Tibial artery (tissue), 4 donors: ENCODE data around the gene PARP8.

Experiments
- DNase-seq, 2 donors: peaks; one replicate each; pipeline ENCODE4 v3.0.0-alpha.2; 2019
- H3K27ac ChIP-seq, 2 donors: fragments of 200-600 bp; sonication (generic) in 1 of 2; 1 replicate in 1 of 2; 2 replicates in 1 of 2; pipeline ENCODE4 v1.5.1; 2018 to 2019; ENCODE audit warnings: mild to moderate bottlenecking in 1 of 2
- H3K27me3 ChIP-seq, 2 donors: fragments of 200-600 bp; sonication (generic) in 1 of 2; one replicate each; pipeline versions ENCODE4 v1.5.1 to v1.6.0; 2016 to 2019
- H3K36me3 ChIP-seq, 3 donors: fragments of 200-600 bp; sonication (generic) in 2 of 3; one replicate each; pipeline ENCODE4 v1.5.1; 2016 to 2019; ENCODE audit warnings: mild to moderate bottlenecking in 2 of 3
- H3K4me1 ChIP-seq, 4 donors: fragments of 200-600 bp; sonication (generic) in 2 of 4; 1 replicate in 3 of 4; 2 replicates in 1 of 4; pipeline ENCODE4 v1.5.1; 2016 to 2019
- H3K4me3 ChIP-seq, 2 donors: fragments of 200-600 bp; sonication (generic) in 1 of 2; 1 replicate in 1 of 2; 2 replicates in 1 of 2; pipeline ENCODE4 v1.5.1; 2018 to 2019; ENCODE audit warnings: mild to moderate bottlenecking in 2 of 2
- H3K9me3 ChIP-seq, 3 donors: fragments of 200-600 bp; sonication (generic) in 1 of 3; one replicate each; pipeline ENCODE4 v1.5.1; 2016 to 2019
- intact Hi-C: fragments of 100-400 bp; cut with DNase I; formaldehyde crosslinking; loops from one replicate; pipeline ENCODE4 v1.15.0; 2023; ENCODE audit warnings: low total_unique reads
- TF ChIP-seq, protein P1 (sequence below), 2 experiments: fragments of 200-600 bp in 1 of 2; fragments of 450-650 bp in 1 of 2; IDR thresholded peaks; one replicate each; pipeline ENCODE4 v1.5.1; 2017 to 2019; ENCODE audit warnings: antibody characterized with exemption in 2 of 2, mild to moderate bottlenecking in 1 of 2, moderate library complexity in 1 of 2

PARP8 gene

DNA sequence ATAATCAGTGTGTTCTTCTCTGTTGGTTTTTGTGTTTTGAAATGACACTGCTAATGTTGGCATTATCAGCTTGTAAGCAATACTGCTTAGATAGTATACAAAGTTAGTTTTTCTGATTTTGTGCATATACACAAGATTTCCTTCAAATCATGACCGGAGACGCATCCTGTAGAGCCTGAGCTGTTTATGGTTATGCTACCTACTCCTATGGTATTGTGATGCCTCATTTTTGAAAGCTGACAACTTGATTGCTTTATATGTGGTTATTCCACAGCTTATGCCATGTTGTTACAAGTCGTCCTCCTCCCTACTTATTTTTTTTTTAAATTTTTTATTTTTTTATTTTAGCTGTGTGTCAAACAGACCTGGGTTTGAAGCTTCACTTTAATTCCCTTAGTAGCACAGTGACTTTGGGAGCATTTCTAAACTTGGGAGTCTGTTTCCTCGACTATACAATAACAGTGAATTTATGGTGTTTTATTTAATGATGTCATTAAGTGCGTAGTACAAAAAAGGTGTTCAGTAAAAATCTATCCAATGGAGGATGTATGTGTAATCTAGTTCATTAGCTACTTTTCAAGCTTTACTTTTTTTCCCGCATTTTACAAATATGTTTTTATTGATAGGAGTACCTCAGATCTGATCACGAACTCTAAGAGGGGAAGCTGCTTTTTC, 59.5 kb downstream of the PARP8 start:
- no peaks in the 10 kb centered on the region for H3K9me3 ChIP-seq
- TF ChIP-seq, protein P1, sequence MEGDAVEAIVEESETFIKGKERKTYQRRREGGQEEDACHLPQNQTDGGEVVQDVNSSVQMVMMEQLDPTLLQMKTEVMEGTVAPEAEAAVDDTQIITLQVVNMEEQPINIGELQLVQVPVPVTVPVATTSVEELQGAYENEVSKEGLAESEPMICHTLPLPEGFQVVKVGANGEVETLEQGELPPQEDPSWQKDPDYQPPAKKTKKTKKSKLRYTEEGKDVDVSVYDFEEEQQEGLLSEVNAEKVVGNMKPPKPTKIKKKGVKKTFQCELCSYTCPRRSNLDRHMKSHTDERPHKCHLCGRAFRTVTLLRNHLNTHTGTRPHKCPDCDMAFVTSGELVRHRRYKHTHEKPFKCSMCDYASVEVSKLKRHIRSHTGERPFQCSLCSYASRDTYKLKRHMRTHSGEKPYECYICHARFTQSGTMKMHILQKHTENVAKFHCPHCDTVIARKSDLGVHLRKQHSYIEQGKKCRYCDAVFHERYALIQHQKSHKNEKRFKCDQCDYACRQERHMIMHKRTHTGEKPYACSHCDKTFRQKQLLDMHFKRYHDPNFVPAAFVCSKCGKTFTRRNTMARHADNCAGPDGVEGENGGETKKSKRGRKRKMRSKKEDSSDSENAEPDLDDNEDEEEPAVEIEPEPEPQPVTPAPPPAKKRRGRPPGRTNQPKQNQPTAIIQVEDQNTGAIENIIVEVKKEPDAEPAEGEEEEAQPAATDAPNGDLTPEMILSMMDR (IDR thresholded peaks at IDR 0.05): no peak
- intact Hi-C loops: no loop called here
- no peaks in the 10 kb centered on the region for H3K36me3 ChIP-seq
- H3K27me3 ChIP-seq: no peaks in the 10 kb centered on the region
- no peak overlapping the region for H3K27ac ChIP-seq
- H3K4me3 ChIP-seq: no peak overlapping the region
- no peak for DNase-seq
- H3K4me1 ChIP-seq: peaks cover 0 to 12% (median 9%) of the 10 kb centered on the region in 4 donors

DNA sequence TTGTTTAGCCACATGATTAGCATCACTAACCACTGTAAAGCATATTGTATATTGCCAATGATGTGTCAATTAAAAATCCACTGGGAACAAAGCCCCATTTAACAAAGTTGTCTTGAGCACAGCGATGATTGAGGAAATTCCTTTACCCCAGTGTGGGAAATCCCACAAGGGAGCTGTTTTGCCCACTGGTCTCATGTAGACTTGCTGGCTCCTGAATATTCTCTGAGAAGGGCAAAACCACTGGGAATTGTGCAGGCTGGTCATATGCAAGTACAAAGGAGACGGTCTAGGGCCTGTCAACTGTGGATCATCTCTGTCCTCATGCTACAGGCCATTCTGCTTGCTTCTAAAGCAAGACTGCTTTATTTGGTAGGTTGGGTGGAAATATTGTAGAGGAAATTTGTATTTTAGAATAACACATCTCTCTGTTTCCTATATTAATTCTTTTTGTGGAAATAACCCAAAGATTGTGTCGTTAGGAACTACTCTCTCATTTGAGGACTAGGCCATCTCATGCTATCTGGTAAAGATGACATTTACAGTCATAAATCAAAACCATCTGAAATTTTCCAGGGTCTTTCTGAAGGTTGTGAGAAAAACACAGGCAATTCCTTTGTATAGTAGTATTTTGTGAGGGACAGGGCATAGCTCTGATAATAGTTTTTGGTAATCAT, 60.2 kb downstream of the PARP8 start:
- Histone ChIP-seq H3K36me3 (no peaks in the 10 kb centered on the region), H3K9me3 (no peaks in the 10 kb centered on the region), H3K27ac (no peak overlapping the region), H3K4me1 (peaks cover 0 to 12% (median 9%) of the 10 kb centered on the region in 4 donors), H3K4me3 (no peak overlapping the region), H3K27me3 (no peaks in the 10 kb centered on the region)
- TF ChIP-seq, protein P1 (IDR thresholded peaks at IDR 0.05): no peak
- no peak for DNase-seq
- intact Hi-C loops: no loop called here

DNA sequence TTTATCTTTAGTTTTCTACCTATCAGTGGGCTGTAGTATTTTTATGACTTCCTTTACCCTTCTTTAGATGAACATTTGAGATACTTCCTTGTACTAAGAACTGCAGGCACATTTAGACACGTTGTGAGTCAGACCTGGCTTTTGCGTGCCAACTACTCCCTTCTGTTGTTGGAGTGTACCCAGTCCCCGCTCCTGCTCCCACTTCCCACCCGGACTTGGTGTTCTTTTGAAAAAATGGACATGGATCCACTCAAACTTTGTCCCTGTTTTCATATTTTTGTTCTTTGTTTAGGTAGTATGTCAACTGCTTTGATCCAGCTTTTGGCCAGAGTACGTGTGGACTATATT, 60.7 kb downstream of the PARP8 start:
- Histone ChIP-seq H3K27me3 (no peaks in the 10 kb centered on the region), H3K36me3 (no peaks in the 10 kb centered on the region), H3K4me1 (peaks cover 0 to 12% (median 9%) of the 10 kb centered on the region in 4 donors), H3K4me3 (no peak overlapping the region), H3K27ac (no peak overlapping the region), H3K9me3 (no peaks in the 10 kb centered on the region)
- intact Hi-C loops: no loop called here
- DNase-seq: peak in 1 of 2 donors; percentile 38
- TF ChIP-seq, protein P1 (IDR thresholded peaks at IDR 0.05): no peak

DNA sequence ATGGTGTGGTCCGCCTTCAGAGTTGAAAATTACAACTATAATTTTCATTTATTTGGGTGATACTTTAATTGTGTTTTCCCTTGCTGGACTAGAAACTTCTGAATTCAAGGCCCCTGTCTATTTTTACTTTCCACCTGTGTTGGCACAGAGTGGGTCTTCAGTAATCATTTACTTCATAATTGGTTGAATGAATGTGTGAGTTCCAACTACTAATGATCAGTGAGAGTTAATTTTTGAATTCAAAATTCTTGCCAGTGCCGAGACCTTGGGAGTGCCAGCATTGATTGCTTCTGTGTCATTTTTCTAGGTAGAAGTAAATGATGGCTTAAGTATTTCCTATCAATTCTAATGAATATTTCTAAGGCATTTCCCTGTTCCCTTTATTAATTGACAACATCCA, 61.4 kb downstream of the PARP8 start:
- Histone ChIP-seq H3K27ac (no peak overlapping the region), H3K9me3 (no peaks in the 10 kb centered on the region), H3K4me1 (peaks cover 0 to 12% (median 9%) of the 10 kb centered on the region in 4 donors), H3K4me3 (no peak overlapping the region), H3K27me3 (no peaks in the 10 kb centered on the region), H3K36me3 (no peaks in the 10 kb centered on the region)
- DNase-seq: no peak
- TF ChIP-seq, protein P1 (IDR thresholded peaks at IDR 0.05): no peak
- intact Hi-C loops: no loop called here

DNA sequence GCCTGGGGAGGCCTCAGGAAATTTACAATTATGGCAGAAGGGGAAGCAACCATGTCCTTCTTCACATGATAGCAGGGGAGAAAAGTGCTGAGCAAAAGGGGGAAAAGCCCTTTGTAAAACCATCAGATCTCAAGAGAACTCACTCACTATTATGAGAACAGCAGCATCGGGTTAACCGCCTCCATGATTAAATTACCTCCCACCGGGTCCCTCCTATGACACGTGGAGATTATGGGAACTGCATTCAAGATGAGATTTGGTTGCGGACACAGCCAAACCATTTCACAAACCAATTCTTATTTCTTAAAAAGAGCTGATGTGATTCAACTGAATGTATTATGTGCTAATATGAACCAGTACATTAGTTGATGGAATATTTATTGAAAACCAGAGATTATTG, 63.9 kb downstream of the PARP8 start:
- no peak overlapping the region for H3K4me3 ChIP-seq
- H3K27ac ChIP-seq: no peak overlapping the region
- H3K9me3 ChIP-seq: no peaks in the 10 kb centered on the region
- no peaks in the 10 kb centered on the region for H3K27me3 ChIP-seq
- TF ChIP-seq, protein P1 (IDR thresholded peaks at IDR 0.05): no peak
- DNase-seq: no peak
- H3K4me1 ChIP-seq: peaks cover 0 to 12% (median 9%) of the 10 kb centered on the region in 4 donors
- intact Hi-C loops: no loop called here
- H3K36me3 ChIP-seq: no peaks in the 10 kb centered on the region
